SU-DHL-6 (cell line): Measurements from ENCODE around the gene SAFB.

Experiments
- H2AFZ ChIP-seq: fragments of 200-600 bp; sonication (generic); 2 replicates; pipeline ENCODE4 v1.6.1; 2014; ENCODE audit warnings: low read depth, mild to moderate bottlenecking, moderate library complexity, mixed read lengths, antibody characterized with exemption, low read length; ENCODE audit not compliant: severe bottlenecking
- H3F3A ChIP-seq: fragments of 200-600 bp; shearing (Covaris generic); 2 replicates; pipeline ENCODE4 v1.6.0; 2016; ENCODE audit warnings: antibody characterized with exemption, mild to moderate bottlenecking; ENCODE audit not compliant: insufficient read depth
- H3K27ac ChIP-seq: fragments of 200-600 bp; sonication (generic); 2 replicates; pipeline ENCODE4 v1.5.1; 2016; ENCODE audit warnings: low read depth, mild to moderate bottlenecking, low read length, moderate library complexity, mixed read lengths
- H3K27me3 ChIP-seq: fragments of 200-600 bp; sonication (generic), shearing (Covaris generic); 2 replicates; pipeline ENCODE4 v1.6.0; 2014; ENCODE audit warnings: mild to moderate bottlenecking, low read length
- H3K36me3 ChIP-seq: fragments of 200-600 bp; sonication (generic); 2 replicates; pipeline ENCODE4 v1.6.1; 2014; ENCODE audit warnings: mild to moderate bottlenecking, low read length, mixed read lengths
- H3K4me2 ChIP-seq: fragments of 300-600, 200-600 bp; shearing (Covaris generic), sonication (generic); 2 replicates; pipeline ENCODE4 v1.6.0; 2014; ENCODE audit warnings: low read length, low read depth, mild to moderate bottlenecking; ENCODE audit not compliant: poor library complexity, severe bottlenecking
- H3K4me3 ChIP-seq: fragments of 200-600 bp; sonication (generic); 2 replicates; pipeline ENCODE4 v1.5.1; 2014; ENCODE audit warnings: antibody characterized with exemption, low read length, mild to moderate bottlenecking, mixed read lengths; ENCODE audit not compliant: insufficient read depth, poor library complexity, severe bottlenecking
- H3K79me2 ChIP-seq: fragments of 200-600 bp; sonication (generic); 2 replicates; pipeline ENCODE4 v1.6.1; 2014; ENCODE audit warnings: mild to moderate bottlenecking, low read length, moderate library complexity; ENCODE audit not compliant: insufficient read depth
- H3K9ac ChIP-seq: fragments of 200-600 bp; sonication (generic); 2 replicates; pipeline ENCODE4 v1.7.0; 2014; ENCODE audit warnings: mild to moderate bottlenecking, low read length
- H3K9me2 ChIP-seq: fragments of 200-600 bp; sonication (generic); replicated peaks from 2 replicates; pipeline ENCODE4 v1.6.1; 2014; ENCODE audit warnings: low read length; ENCODE audit not compliant: insufficient read depth
- H3K9me3 ChIP-seq: fragments of 200-600 bp; sonication (generic); 2 replicates; pipeline ENCODE4 v1.6.1; 2014; ENCODE audit warnings: low read length, mixed read lengths; ENCODE audit not compliant: insufficient read depth
- H4K20me1 ChIP-seq: fragments of 200-600 bp; sonication (generic); 2 replicates; pipeline ENCODE4 v1.6.1; 2014; ENCODE audit warnings: low read depth, mild to moderate bottlenecking, antibody characterized with exemption, low read length, moderate library complexity, mixed read lengths
- CTCF ChIP-seq: fragments of 200-600 bp; sonication (generic); IDR thresholded peaks from one replicate; pipeline ENCODE4 v1.5.1; 2017; ENCODE audit warnings: antibody characterized with exemption, mild to moderate bottlenecking, low read length, moderate library complexity; ENCODE audit not compliant: insufficient read depth, poor library complexity, severe bottlenecking
- EZH2phosphoT487 ChIP-seq: fragments of 200-600 bp; sonication (generic), shearing (Covaris generic); conservative IDR thresholded peaks from 2 replicates; pipeline ENCODE4 v1.6.1; 2018; ENCODE audit warnings: mild to moderate bottlenecking, antibody characterized with exemption, low read length, moderate library complexity, mixed read lengths

The SAFB gene

GRCh38 chr19:5654931-5655330 is 32.0 kb downstream of the SAFB start:
- Histone ChIP-seq H3K4me2 (no peak overlapping the region), H3K9me3 (no peaks in the 10 kb centered on the region), H3K4me3 (no peak overlapping the region), H3F3A (peaks cover 3% of the 10 kb centered on the region; the same call in 1 of the 2 replicates), H2AFZ (no peak overlapping the region), H3K9me2 (no peaks in the 10 kb centered on the region), H4K20me1 (no peaks in the 10 kb centered on the region), H3K9ac (no peak overlapping the region), H3K36me3 (peaks cover 19% of the 10 kb centered on the region), H3K27me3 (no peaks in the 10 kb centered on the region), H3K27ac (no peak overlapping the region), H3K79me2 (no peaks in the 10 kb centered on the region)
- TF ChIP-seq EZH2phosphoT487 (no peak), CTCF (no peak)

- H3K9ac ChIP-seq: no peak overlapping the region
- H3K79me2 ChIP-seq: no peaks in the 10 kb centered on the region
- H3K9me2 ChIP-seq: no peaks in the 10 kb centered on the region
- H4K20me1 ChIP-seq: no peaks in the 10 kb centered on the region
- peaks cover 19% of the 10 kb centered on the region; the same call in 1 of the 2 replicates for H3K36me3 ChIP-seq
- no peaks in the 10 kb centered on the region for H3K9me3 ChIP-seq
- peaks cover 3% of the 10 kb centered on the region; the same call in 1 of the 2 replicates for H3F3A ChIP-seq
- H3K27ac ChIP-seq: no peak overlapping the region
- TF ChIP-seq CTCF: no peak
- no peak for TF ChIP-seq EZH2phosphoT487
- H3K4me2 ChIP-seq: no peak overlapping the region
- no peaks in the 10 kb centered on the region for H3K27me3 ChIP-seq
- no peak overlapping the region for H2AFZ ChIP-seq
- H3K4me3 ChIP-seq: no peak overlapping the region
These were observed 32.5 kb downstream of the SAFB start for GRCh38 chr19:5655412-5655811.

- Histone ChIP-seq H3K9me3 (no peaks in the 10 kb centered on the region), H3K79me2 (no peaks in the 10 kb centered on the region), H3K9ac (no peak overlapping the region), H3K9me2 (no peaks in the 10 kb centered on the region), H3K27me3 (no peaks in the 10 kb centered on the region), H3K4me3 (no peak overlapping the region), H3K27ac (no peak overlapping the region), H3K36me3 (peaks cover 3% of the 10 kb centered on the region; the same call in 1 of the 2 replicates), H4K20me1 (peaks cover 2% of the 10 kb centered on the region; the same call in 1 of the 2 replicates), H3K4me2 (no peak overlapping the region), H3F3A (no peaks in the 10 kb centered on the region), H2AFZ (no peak overlapping the region)
- TF ChIP-seq CTCF (no peak), EZH2phosphoT487 (no peak)
These were observed 38.6 kb downstream of the SAFB start for GRCh38 chr19:5661483-5661882.
